GM18526 (cell line): ENCODE data around the gene DQX1.
A peak's percentile ranks its signal among the peaks of the same experiment; 100 is the strongest.

Experiments
- POLR2A ChIP-seq: IDR thresholded peaks from 3 replicates; pipeline ENCODE4 v1.6.1; 2011; ENCODE audit not compliant: insufficient read length; ENCODE audit errors: extremely low read depth

The DQX1 gene

DNA sequence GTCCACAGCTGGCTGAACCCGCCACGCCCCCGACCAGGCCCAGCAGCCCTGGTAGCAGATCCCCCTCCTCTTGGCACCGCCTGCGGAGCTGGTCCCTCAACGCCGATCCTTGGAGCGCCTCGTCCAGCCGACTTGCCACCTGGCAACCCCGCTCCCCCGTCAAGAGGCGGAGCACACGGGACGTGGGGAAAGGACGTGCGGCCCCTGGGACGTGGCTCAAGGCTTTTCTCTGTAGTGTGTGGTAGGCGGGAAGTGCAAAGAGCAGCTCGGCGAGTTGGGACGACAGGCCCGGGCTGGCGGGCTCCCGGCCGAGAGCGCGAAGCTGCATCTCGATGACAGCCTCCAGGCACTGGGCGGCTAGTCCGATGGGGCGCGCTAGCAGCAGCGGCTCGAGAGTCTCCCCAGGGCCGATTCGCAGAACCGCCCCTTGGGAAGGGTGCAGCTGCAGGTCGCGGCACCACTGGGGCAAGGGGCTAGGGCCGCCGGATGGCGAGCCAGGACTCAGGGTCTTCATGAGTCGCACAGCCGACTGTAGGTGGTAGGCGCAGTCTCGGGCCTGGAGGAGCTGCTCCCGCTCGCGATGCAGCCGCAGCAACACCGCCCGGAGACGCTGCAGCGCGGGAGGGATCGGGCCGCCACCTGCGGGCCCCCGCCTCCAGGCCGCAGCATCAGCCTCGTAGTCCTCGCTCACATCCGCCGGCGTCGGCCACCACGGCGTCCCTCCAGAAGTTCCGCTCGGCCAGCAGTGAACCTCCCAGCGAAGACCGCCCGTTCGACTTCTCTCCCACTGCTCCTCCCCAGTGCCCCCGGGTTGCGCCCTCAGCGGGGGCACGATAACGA, 43.9 kb downstream of the DQX1 start:
- no peak for TF ChIP-seq POLR2A

DNA sequence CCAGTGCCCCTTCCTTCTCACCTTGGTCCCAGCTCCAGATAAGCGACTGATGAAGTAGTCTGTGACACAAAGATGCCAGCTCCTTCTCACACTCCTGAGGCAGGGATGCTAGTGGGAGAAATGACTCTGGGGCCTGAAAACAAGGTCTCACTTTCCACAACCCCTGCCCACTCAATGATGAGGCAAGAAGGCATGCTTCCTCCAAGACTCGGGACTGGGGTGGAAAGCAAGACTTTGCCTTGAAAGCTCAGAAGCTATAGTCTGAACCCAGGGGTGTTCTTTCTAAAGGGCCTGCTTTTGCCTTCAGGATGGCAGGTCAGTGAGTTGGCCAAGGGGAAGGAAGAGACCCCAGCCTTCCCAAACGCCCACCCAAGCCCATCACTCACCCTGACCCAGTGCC, 44.6 kb downstream of the DQX1 start:
- no peak for TF ChIP-seq POLR2A

GRCh38 chr2:74474899-74475298, 51.1 kb downstream of the DQX1 start:
- no peak for TF ChIP-seq POLR2A

GRCh38 chr2:74474481-74474880, 51.5 kb downstream of the DQX1 start:
- no peak for TF ChIP-seq POLR2A

GRCh38 chr2:74472945-74473258, 53.1 kb downstream of the DQX1 start:
- TF ChIP-seq POLR2A = no peak

DNA sequence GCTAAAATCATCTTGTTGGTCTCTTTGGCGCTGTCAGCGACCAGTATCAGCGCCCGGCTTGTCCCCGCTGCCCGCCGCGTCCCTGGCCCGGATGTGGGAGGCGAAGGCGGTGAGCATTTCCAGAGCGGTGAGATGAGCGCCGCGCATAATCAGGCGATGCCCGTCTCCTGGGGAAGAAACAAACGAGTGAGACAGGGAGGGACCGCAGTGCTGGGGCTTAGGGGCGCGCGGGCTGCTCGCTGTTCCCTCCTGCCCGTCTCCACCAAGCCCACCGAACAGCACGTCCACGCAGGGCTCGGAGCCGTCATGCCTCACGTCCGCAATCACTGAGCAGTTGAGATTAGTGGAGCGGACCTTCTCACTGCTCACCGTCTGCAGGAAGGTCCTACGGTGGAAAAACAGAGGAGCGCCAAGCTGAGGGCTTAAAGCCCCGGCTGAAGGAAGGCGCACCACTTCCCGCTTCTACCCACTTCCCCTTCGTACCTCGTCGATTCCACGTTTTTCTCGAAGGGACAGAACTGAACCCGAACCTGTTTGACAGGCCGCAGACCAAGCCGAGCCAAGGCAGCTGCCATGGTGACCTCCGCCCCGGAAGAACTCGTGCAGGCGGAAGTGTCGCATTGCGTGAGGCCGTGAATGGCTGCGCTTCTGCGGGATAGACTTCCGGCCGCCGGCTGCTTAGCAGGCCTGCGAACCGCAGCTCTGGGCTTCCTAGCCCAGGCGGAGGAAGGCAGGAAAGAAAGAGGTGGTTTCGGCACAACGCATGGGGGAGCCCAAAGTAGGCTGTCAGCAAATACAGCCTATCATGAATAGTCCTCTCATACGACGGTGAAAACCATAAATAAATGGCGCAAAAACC, 53.7 kb downstream of the DQX1 start, which contains the start of gene MRPL53:
MRPL53 (minus strand) TSS at position 595 of the 859 bp plus-strand sequence; CDS start at position 575, 20 bp downstream.
- TF ChIP-seq POLR2A = peak; percentile 91

DNA sequence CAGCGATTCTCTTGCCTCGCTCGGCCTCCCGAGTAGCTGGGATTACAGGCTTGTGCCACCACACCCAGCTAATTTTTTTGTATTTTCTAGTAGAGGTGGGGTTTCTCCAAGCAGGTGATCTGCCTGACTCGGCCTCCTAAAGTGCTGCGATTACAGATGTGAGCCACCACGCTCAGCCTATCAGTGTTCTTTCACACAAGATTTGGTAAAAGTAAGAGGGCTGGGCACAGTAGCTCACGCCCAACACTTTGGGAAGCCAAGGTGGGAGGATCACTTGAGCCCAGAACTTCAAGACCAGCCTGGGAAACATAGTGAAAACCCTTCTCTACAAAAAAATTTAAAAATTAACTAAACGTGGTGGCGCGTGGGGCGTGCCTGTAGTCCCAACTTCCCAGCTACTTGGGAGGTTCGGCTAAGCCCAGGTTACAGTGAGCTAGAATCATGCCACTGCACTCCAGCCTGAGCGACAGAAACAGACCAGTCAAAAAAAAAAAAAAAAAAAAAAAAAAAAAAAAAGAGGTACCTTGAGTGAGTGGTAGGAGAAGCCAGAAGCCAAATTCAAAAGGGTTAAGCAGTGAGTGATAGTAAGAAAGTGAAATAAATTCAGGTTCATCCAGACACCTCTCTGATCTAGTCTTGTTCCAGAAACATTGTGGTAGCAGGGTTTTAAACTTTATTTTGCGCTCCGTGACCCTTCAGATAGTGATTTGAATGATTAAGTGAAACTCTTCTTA, 54.5 kb downstream of the DQX1 start:
- no peak for TF ChIP-seq POLR2A
